ENCODE results near the gene CCDC178. TPM values are rescaled to one million over a fixed set of nuclear protein-coding genes. Genes with fewer than 3 reads are reported as not detected.

CCDC178 gene
- total and polyA plus RNA-seq, 2 of the 4 experiments (the other 2 are of a cell fraction), result not detected

GRCh38 chr18:32961538-32961937 is 479.0 kb downstream of the CCDC178 start:
- H3K9ac ChIP-seq (ENCODE audit: low read depth, low read length), result no peak overlapping the region
- H3K4me2 ChIP-seq (ENCODE audit: low read depth, low read length), result no peak overlapping the region
- no peaks in the 10 kb centered on the region for H3K36me3 ChIP-seq (ENCODE audit: control insufficient read depth, insufficient read depth, low read length)
- no peak overlapping the region for H3K14ac ChIP-seq (replicated peaks; ENCODE audit: low read depth, low read length)
- H2AFZ ChIP-seq (replicated peaks; ENCODE audit: low read length, poor library complexity), result no peak overlapping the region
- WGBS, 2 experiments (ENCODE audit: extremely low coverage in 2 of 2, insufficient read length in 1 of 2), result no CpG with 5 or more reads among the region's 5 CpGs
- DNase-seq (no peak), ATAC-seq (ENCODE audit: low read depth) (no peak)
- no peak overlapping the region for H4K5ac ChIP-seq (ENCODE audit: low read depth, low read length)
- no peaks in the 10 kb centered on the region for H4K20me1 ChIP-seq (ENCODE audit: insufficient read depth, low read length)
- in situ Hi-C loops (cut with MboI; ENCODE audit: low sequenced_read_pairs) (no loop called here), intact Hi-C loops (cut with micrococcal nuclease) (no loop called here), dilution Hi-C loops (cut with HindIII; ENCODE audit: low sequenced_read_pairs, unreplicated experiment) (no loop called here)
- no peaks in the 10 kb centered on the region for H3K4me1 ChIP-seq (ENCODE audit: control insufficient read depth, insufficient read depth, low read length)
- no peak overlapping the region for H3K27ac ChIP-seq (ENCODE audit: insufficient read depth, low read length)
- H2AK5ac ChIP-seq (ENCODE audit: low read depth, low read length), result no peak overlapping the region
- H3K4ac ChIP-seq (ENCODE audit: low read depth, low read length), result no peak overlapping the region
- no peak overlapping the region for H3K56ac ChIP-seq (ENCODE audit: extremely low read depth, insufficient read depth, low read length)
- ChIA-PET CTCF (no interaction called here), POLR2A (ENCODE audit: unreplicated experiment) (no interaction called here)
- TF ChIP-seq CHD1 (IDR thresholded peaks at IDR 0.05; ENCODE audit: low read depth, low read length), result no peak
- no peak for TF ChIP-seq MAZ (IDR thresholded peaks at IDR 0.05; ENCODE audit: borderline replicate concordance, low read depth, low read length)
- TF ChIP-seq, protein P1, sequence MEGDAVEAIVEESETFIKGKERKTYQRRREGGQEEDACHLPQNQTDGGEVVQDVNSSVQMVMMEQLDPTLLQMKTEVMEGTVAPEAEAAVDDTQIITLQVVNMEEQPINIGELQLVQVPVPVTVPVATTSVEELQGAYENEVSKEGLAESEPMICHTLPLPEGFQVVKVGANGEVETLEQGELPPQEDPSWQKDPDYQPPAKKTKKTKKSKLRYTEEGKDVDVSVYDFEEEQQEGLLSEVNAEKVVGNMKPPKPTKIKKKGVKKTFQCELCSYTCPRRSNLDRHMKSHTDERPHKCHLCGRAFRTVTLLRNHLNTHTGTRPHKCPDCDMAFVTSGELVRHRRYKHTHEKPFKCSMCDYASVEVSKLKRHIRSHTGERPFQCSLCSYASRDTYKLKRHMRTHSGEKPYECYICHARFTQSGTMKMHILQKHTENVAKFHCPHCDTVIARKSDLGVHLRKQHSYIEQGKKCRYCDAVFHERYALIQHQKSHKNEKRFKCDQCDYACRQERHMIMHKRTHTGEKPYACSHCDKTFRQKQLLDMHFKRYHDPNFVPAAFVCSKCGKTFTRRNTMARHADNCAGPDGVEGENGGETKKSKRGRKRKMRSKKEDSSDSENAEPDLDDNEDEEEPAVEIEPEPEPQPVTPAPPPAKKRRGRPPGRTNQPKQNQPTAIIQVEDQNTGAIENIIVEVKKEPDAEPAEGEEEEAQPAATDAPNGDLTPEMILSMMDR (conservative IDR thresholded peaks at IDR 0.05; ENCODE audit: low read depth, low read length), result no peak
- no peak for TF ChIP-seq USF2 (IDR thresholded peaks at IDR 0.05; ENCODE audit: low read depth, low read length)
- no peak for TF ChIP-seq SMC3 (IDR thresholded peaks at IDR 0.05; ENCODE audit: low read depth, low read length)
- no peak for TF ChIP-seq RAD21 (IDR thresholded peaks at IDR 0.05; ENCODE audit: low read length)
- TF ChIP-seq MXI1 (IDR thresholded peaks at IDR 0.05; ENCODE audit: borderline replicate concordance, low read depth, low read length), result no peak
- no peak for TF ChIP-seq ELK1 (IDR thresholded peaks at IDR 0.05; ENCODE audit: borderline replicate concordance, low read depth, low read length)
- no peak for TF ChIP-seq RFX5 (IDR thresholded peaks at IDR 0.05; ENCODE audit: low read depth, low read length)
- no peak for TF ChIP-seq FOS (IDR thresholded peaks at IDR 0.05; ENCODE audit: low read depth, low read length)
- no peak for TF ChIP-seq MAFK (IDR thresholded peaks at IDR 0.05; ENCODE audit: low read depth, low read length)
- no peak for TF ChIP-seq BHLHE40 (IDR thresholded peaks at IDR 0.05; ENCODE audit: low read depth, low read length)
- no peak overlapping the region for H2BK5ac ChIP-seq (ENCODE audit: low read depth, low read length, poor library complexity, severe bottlenecking)
- no peaks in the 10 kb centered on the region for H3K9me3 ChIP-seq (ENCODE audit: control insufficient read depth, insufficient read depth, low read length)
- H4K91ac ChIP-seq (ENCODE audit: insufficient read depth, low read depth, low read length), result no peak overlapping the region
- H3K23ac ChIP-seq (ENCODE audit: low read depth, low read length), result no peak overlapping the region
- H2AK9ac ChIP-seq (replicated peaks; ENCODE audit: low read depth, low read length, poor library complexity), result no peak overlapping the region
- no peak overlapping the region for H2BK120ac ChIP-seq (ENCODE audit: low read depth, low read length)
- BruUV-seq (replicated peaks), result no TSS peak
- no peaks in the 10 kb centered on the region for H3K9me1 ChIP-seq (ENCODE audit: insufficient read depth, low read length)
- no peak overlapping the region for H3K4me3 ChIP-seq (ENCODE audit: insufficient read depth, low read depth, low read length)
- no peak overlapping the region for H2BK20ac ChIP-seq (ENCODE audit: low read depth, low read length)
- H3K18ac ChIP-seq (ENCODE audit: low read depth, low read length), result no peak overlapping the region
- no peaks in the 10 kb centered on the region for H3K27me3 ChIP-seq (ENCODE audit: control insufficient read depth, insufficient read depth, low read length)
- no peak overlapping the region for H2BK15ac ChIP-seq (ENCODE audit: low read depth, low read length)
- no peaks in the 10 kb centered on the region for H3K79me1 ChIP-seq (ENCODE audit: low read depth in 1 of 2, low read length in 2 of 2)
- no peak overlapping the region for H4K8ac ChIP-seq (ENCODE audit: low read depth in 2 of 2, low read length in 2 of 2)
